Dermis microvascular lymphatic vessel endothelial cell (primary cell): Measurements from ENCODE around the gene XBP1. TPM values are rescaled to one million over a fixed set of nuclear protein-coding genes. Genes with fewer than 3 reads are reported as not detected.
A peak's percentile ranks its signal among the peaks of the same experiment; 100 is the strongest.
"Not testable (repeated sequence)": the region's sequence is repeated elsewhere in the genome, so short reads cannot be mapped to it uniquely, and the experiment has no call there.

ENCODE experiments used
- DNase-seq, 2 donors: peaks; one replicate each; pipeline versions ENCODE4 v3.0.0 to v3.0.0-alpha.2; 2010; ENCODE audit warnings: low read depth in 2 of 2
- total RNA-seq: library from RNA; depleted of rRNA; stranded (reverse); fragments of >200 nt; gene quantifications from 2 replicates; pipeline ENCODE4 v1.2.1, GENCODE V29; 2014

XBP1 gene
- total RNA-seq, 1 donor from 2014 or later, result 71.6 TPM

DNA sequence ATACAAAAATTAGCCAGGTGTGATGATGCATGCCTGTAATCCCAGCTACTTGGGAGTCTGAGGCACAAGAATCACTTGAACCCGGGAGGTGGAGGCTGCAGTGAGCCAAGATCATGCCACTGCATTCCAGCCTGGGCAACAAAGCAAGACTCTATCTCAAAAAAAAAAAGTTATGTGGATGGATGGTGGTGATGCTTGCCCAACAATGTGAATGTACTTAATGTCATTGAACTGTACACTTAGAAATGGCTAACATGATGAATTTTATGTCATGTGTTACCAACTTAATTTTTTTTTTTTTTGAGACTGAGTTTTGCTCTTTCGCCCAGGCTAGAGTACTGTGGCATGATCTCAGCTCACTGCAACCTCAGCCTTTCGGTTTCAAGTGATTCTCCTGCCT, 45.9 kb downstream of the XBP1 start:
- DNase-seq, result not testable (repeated sequence)

DNA sequence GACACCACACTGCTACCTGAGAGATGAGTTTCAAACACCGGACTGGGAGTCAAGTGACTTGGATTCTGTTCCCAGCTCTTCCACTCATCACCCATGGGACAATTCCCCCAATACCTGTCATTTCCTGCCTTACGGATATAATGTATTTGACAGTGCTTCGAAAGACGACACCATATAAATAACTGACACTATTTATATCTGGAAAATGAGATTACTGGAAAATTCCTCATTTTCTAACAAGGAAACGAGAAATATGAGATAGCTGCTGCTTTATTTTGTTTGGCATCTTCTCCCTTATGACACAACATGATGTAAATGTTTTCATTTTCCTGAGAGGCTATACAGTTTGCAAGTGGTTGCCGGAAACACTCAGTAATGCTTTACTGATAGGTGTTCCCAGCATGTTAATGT, 49.9 kb downstream of the XBP1 start:
- peak; percentile 97 to 98 for DNase-seq

Other genes starting within 250 kb of the XBP1 start
- gene TTC28, start 120.7 kb downstream of the XBP1 start, total RNA-seq, result 11.7 and 17.2 TPM in 2 replicates
- gene CHEK2, start 58.7 kb downstream of the XBP1 start, total RNA-seq, result 4.7 and 6.8 TPM in 2 replicates
- 14.9 and 19.8 TPM in 2 replicates for gene HSCB, start 58.5 kb downstream of the XBP1 start, total RNA-seq
- 13.1 and 13.7 TPM in 2 replicates for gene CCDC117, start 27.9 kb downstream of the XBP1 start, total RNA-seq
- gene ZNRF3, start 83.0 kb upstream of the XBP1 start, total RNA-seq, result 1.5 and 2.5 TPM in 2 replicates